GM23338 (cell line): ENCODE measurements around the gene ABCC3. TPM values are rescaled to one million over a fixed set of nuclear protein-coding genes. Genes with fewer than 3 reads are reported as not detected.

Experiments
- CREB1 ChIP-seq: fragments of 250-450 bp; sonication (Bioruptor Pico); IDR thresholded peaks from 2 replicates; pipeline ENCODE4 v1.5.0; 2020; ENCODE audit warnings: low read depth, mild to moderate bottlenecking, moderate library complexity
- EZH2phosphoT487 ChIP-seq: fragments of 200-600 bp; sonication (generic); IDR thresholded peaks from one replicate; pipeline ENCODE4 v1.8.1; 2018; ENCODE audit warnings: antibody characterized with exemption; ENCODE audit not compliant: unreplicated experiment
- NANOG ChIP-seq: IDR thresholded peaks from 2 replicates; pipeline ENCODE4 v1.6.1; 2016; ENCODE audit warnings: antibody characterized with exemption, borderline replicate concordance
- POLR2AphosphoS5 ChIP-seq: IDR thresholded peaks from 2 replicates; pipeline ENCODE4 v1.6.1; 2016; ENCODE audit warnings: antibody characterized with exemption, low read depth
- REST ChIP-seq: IDR thresholded peaks from one replicate; pipeline ENCODE4 v1.6.1; 2018; ENCODE audit warnings: antibody characterized with exemption; ENCODE audit not compliant: unreplicated experiment
- STAT1 ChIP-seq: IDR thresholded peaks from one replicate; pipeline ENCODE4 v1.6.1; 2016; ENCODE audit warnings: antibody characterized with exemption; ENCODE audit not compliant: unreplicated experiment
- ZNF114 ChIP-seq: fragments of 250-450 bp; sonication (Bioruptor Pico); IDR thresholded peaks from 2 replicates; pipeline ENCODE4 v1.5.0; 2020; ENCODE audit warnings: mild to moderate bottlenecking, moderate library complexity
- ZNF462 ChIP-seq: fragments of 250-450 bp; sonication (Bioruptor Pico); IDR thresholded peaks from 2 replicates; pipeline ENCODE4 v1.5.0; 2020; ENCODE audit warnings: mild to moderate bottlenecking, moderate library complexity
- polyA plus RNA-seq: library from polyadenylated mRNA; unstranded; fragments of >200 nt; fragmentation: Nextera tagmentation; extraction: Ambion mirVana; gene quantifications from 2 replicates; pipeline ENCODE4 v1.2.1, GENCODE V29; 2016
- total RNA-seq: library from RNA; depleted of rRNA; stranded (reverse); fragments of >200 nt; shearing (Covaris generic); gene quantifications from 2 replicates; pipeline ENCODE4 v1.2.3, GENCODE V29; 2014

Gene ABCC3
- total and polyA plus RNA-seq, 2 experiments from 2014 or later = not detected

- TF ChIP-seq ZNF462 (CRISPR knock-in tag) (no peak), CREB1 (no peak), EZH2phosphoT487 (no peak), POLR2AphosphoS5 (no peak), NANOG (no peak), REST (no peak), ZNF114 (CRISPR knock-in tag) (no peak), STAT1 (no peak)
Measured at GRCh38 chr17:50624321-50624934, 10.3 kb upstream of the ABCC3 start (continued).
